HPDE6-E6E7 (cell line): ENCODE measurements around the gene TIGD6.
"Not testable (repeated sequence)": the region's sequence is repeated elsewhere in the genome, so short reads cannot be mapped to it uniquely, and the experiment has no call there.

ENCODE experiments used
- DNase-seq: peaks from one replicate; pipeline ENCODE4 v3.0.0; 2011; ENCODE audit warnings: missing footprints; ENCODE audit errors: extremely low spot score

Gene TIGD6

GRCh38 chr5:150000256-150000989 lies at the start of gene TIGD6, which contains the start of gene HMGXB3:
TIGD6 (minus strand) TSS chr5:150000654; CDS start chr5:149996348, 4,306 bp downstream.
HMGXB3 (plus strand) TSS chr5:150000739; CDS start chr5:150004853, 4,114 bp downstream.
- peak; percentile 72 for DNase-seq

GRCh38 chr5:150046031-150046430 lies 45.6 kb upstream of the TIGD6 start:
- DNase-seq, result no peak

- DNase-seq, result no peak
Observed at GRCh38 chr5:150045549-150045948, 45.1 kb upstream of the TIGD6 start.

- no peak for DNase-seq
Observed at GRCh38 chr5:150044712-150045111, 44.3 kb upstream of the TIGD6 start.

GRCh38 chr5:150044329-150044681 lies 43.9 kb upstream of the TIGD6 start:
- DNase-seq, result no peak

- DNase-seq, result no peak
Observed at GRCh38 chr5:150043657-150044328, 43.3 kb upstream of the TIGD6 start.

GRCh38 chr5:150042459-150042858 lies 42.0 kb upstream of the TIGD6 start:
- no peak for DNase-seq

- no peak for DNase-seq
Observed at GRCh38 chr5:150038547-150038946, 38.1 kb upstream of the TIGD6 start.

- DNase-seq, result peak; percentile 95
Observed at GRCh38 chr5:150036513-150036912, 36.1 kb upstream of the TIGD6 start.

- DNase-seq, result no peak
Observed at GRCh38 chr5:150035139-150035895, 34.9 kb upstream of the TIGD6 start.

- no peak for DNase-seq
Observed at GRCh38 chr5:150034662-150035061, 34.2 kb upstream of the TIGD6 start.

- DNase-seq, result no peak
Observed at GRCh38 chr5:150033334-150033733, 32.9 kb upstream of the TIGD6 start.

- not testable (repeated sequence) for DNase-seq
Observed at GRCh38 chr5:150028047-150028446, 27.6 kb upstream of the TIGD6 start.

- DNase-seq, result no peak
Observed at GRCh38 chr5:150026682-150027172, 26.3 kb upstream of the TIGD6 start.

GRCh38 chr5:150024346-150024984 lies 24.0 kb upstream of the TIGD6 start:
- DNase-seq, result no peak

GRCh38 chr5:150023136-150023535 lies 22.7 kb upstream of the TIGD6 start:
- DNase-seq, result no peak

- DNase-seq, result no peak
Observed at GRCh38 chr5:150022681-150023080, 22.2 kb upstream of the TIGD6 start.

GRCh38 chr5:150022158-150022531 lies 21.7 kb upstream of the TIGD6 start:
- DNase-seq, result peak; percentile 67

- DNase-seq, result peak; percentile 77
Observed at GRCh38 chr5:150021491-150022157, 21.2 kb upstream of the TIGD6 start.

GRCh38 chr5:150020249-150020648 lies 19.8 kb upstream of the TIGD6 start:
- no peak for DNase-seq
